Stomach (tissue), 4 donors: ENCODE data around the gene STRN3.

ENCODE experiments used
- POLR2A ChIP-seq, 4 donors: fragments of 450-650 bp; IDR thresholded peaks; one replicate each; pipeline ENCODE4 v1.6.1; 2016; ENCODE audit warnings: antibody characterized with exemption in 4 of 4, control low read depth in 2 of 4, mild to moderate bottlenecking in 1 of 4, moderate library complexity in 1 of 4
- POLR2AphosphoS5 ChIP-seq, 3 donors: sonication (generic); formaldehyde crosslinking; IDR thresholded peaks; one replicate each; pipeline ENCODE4 v1.6.1; 2016; ENCODE audit warnings: antibody characterized with exemption in 3 of 3
- TF ChIP-seq, protein P1 (sequence below), 7 experiments: fragments of 450-650 bp in 4 of 7; fragments of 200-600 bp in 3 of 7; sonication (generic) in 3 of 7; IDR thresholded peaks; one replicate each; pipeline ENCODE4 v1.5.1; 2016 to 2019; ENCODE audit warnings: antibody characterized with exemption in 7 of 7, control low read depth in 2 of 7, mild to moderate bottlenecking in 1 of 7

DNA sequence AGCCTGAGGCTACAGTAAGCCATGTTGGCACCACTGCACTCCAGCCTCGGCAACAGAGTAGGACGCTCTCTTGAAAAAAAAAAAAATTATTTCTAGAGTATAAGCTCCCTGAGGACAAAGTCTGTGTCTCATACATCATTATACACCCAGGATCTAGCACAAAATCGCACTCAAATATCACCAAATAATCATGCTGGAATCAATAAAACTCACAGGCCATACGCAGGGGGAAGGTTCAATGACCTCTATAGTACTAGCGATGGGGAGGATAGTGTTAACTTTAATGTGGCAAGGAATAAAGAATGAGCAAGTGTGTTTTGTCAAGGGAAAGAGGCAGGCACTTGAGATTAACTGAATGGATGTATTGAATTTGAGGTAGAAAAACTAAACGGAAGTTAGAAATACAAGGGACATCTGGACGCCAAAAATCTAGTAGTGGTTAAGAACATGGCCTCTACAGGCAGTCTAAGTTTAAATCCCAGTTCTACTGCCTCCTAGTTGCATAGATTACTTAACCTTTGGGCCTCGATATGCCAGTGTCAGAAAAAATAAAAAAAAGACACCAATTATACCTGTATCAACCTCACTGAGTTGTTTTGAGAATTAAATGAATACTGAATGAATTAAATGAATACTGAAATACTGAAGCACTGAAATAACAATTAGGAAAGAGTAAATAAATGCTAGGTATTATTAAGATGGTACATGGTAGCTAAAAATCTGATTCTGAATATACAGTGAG, 5.2 kb downstream of the STRN3 start:
- TF ChIP-seq, protein P1, sequence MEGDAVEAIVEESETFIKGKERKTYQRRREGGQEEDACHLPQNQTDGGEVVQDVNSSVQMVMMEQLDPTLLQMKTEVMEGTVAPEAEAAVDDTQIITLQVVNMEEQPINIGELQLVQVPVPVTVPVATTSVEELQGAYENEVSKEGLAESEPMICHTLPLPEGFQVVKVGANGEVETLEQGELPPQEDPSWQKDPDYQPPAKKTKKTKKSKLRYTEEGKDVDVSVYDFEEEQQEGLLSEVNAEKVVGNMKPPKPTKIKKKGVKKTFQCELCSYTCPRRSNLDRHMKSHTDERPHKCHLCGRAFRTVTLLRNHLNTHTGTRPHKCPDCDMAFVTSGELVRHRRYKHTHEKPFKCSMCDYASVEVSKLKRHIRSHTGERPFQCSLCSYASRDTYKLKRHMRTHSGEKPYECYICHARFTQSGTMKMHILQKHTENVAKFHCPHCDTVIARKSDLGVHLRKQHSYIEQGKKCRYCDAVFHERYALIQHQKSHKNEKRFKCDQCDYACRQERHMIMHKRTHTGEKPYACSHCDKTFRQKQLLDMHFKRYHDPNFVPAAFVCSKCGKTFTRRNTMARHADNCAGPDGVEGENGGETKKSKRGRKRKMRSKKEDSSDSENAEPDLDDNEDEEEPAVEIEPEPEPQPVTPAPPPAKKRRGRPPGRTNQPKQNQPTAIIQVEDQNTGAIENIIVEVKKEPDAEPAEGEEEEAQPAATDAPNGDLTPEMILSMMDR (IDR thresholded peaks at IDR 0.05): no peak
- TF ChIP-seq POLR2A (IDR thresholded peaks at IDR 0.05): no peak
- no peak for TF ChIP-seq POLR2AphosphoS5 (IDR thresholded peaks at IDR 0.05)
